Keratinocyte (primary cell): ENCODE data around the gene JAM2. TPM values are rescaled to one million over a fixed set of nuclear protein-coding genes. Genes with fewer than 3 reads are reported as not detected.

Experiments used
- DNase-seq: peaks from one replicate; pipeline ENCODE4 v3.0.0-alpha.2; 2011; ENCODE audit warnings: low read depth, missing footprints, low spot score
- FAIRE-seq: peaks from 2 replicates; lab custom pipeline; 2011; peaks lifted over from hg19 to GRCh38; lab: Jason Lieb, UNC
- H2AFZ ChIP-seq: 2 replicates; pipeline ENCODE4 v1.6.0; 2012; ENCODE audit warnings: low read length, control low read depth, inconsistent platforms; ENCODE audit not compliant: control insufficient read depth
- H3K27ac ChIP-seq: 2 replicates; pipeline ENCODE4 v1.5.1; 2011; ENCODE audit warnings: low read length; ENCODE audit not compliant: control insufficient read depth, insufficient read depth
- H3K27me3 ChIP-seq: 3 replicates; pipeline ENCODE4 v1.6.0; 2011; ENCODE audit warnings: low read length; ENCODE audit not compliant: control insufficient read depth, insufficient read depth; ENCODE audit errors: extremely low read depth
- H3K36me3 ChIP-seq, 2 experiments: 2 replicates in 1 of 2; 3 replicates in 1 of 2; pipeline ENCODE4 v1.5.1; 2011; ENCODE audit warnings: low read length in 2 of 2, mild to moderate bottlenecking in 1 of 2; ENCODE audit not compliant: control insufficient read depth in 2 of 2, insufficient read depth in 2 of 2; ENCODE audit errors: extremely low read depth in 1 of 2
- H3K4me1 ChIP-seq: 3 replicates; pipeline ENCODE4 v1.5.1; 2011; ENCODE audit warnings: low read length; ENCODE audit not compliant: control insufficient read depth, insufficient read depth; ENCODE audit errors: extremely low read depth
- H3K4me2 ChIP-seq: 3 replicates; pipeline ENCODE4 v1.6.0; 2011; ENCODE audit warnings: low read depth, low read length; ENCODE audit not compliant: control insufficient read depth, insufficient read depth; ENCODE audit errors: extremely low read depth
- H3K4me3 ChIP-seq, 3 experiments: fragments of 200-600 bp in 1 of 3; sonication (generic) in 1 of 3; 2 replicates in 2 of 3; 3 replicates in 1 of 3; pipeline ENCODE4 v1.5.1; 2011 to 2016; ENCODE audit warnings: low read length in 3 of 3, mild to moderate bottlenecking in 3 of 3, control low read depth in 2 of 3, inconsistent platforms in 1 of 3, low read depth in 1 of 3, mixed read lengths in 1 of 3, mixed run types in 1 of 3, moderate library complexity in 1 of 3; ENCODE audit not compliant: control insufficient read depth in 2 of 3, insufficient read depth in 2 of 3; ENCODE audit errors: extremely low read depth in 1 of 3
- H3K79me2 ChIP-seq: 2 replicates; pipeline ENCODE4 v1.6.0; 2012; ENCODE audit warnings: low read length; ENCODE audit not compliant: control insufficient read depth, insufficient read depth
- H3K9ac ChIP-seq: 3 replicates; pipeline ENCODE4 v1.6.0; 2011; ENCODE audit warnings: low read length; ENCODE audit not compliant: control insufficient read depth, insufficient read depth; ENCODE audit errors: extremely low read depth
- H3K9me1 ChIP-seq: 3 replicates; pipeline ENCODE4 v1.6.0; 2011; ENCODE audit warnings: low read length; ENCODE audit not compliant: control insufficient read depth, insufficient read depth; ENCODE audit errors: extremely low read depth
- H3K9me3 ChIP-seq: 2 replicates; pipeline ENCODE4 v1.5.1; 2012; ENCODE audit warnings: low read depth, low read length; ENCODE audit not compliant: control insufficient read depth
- H4K20me1 ChIP-seq: 3 replicates; pipeline ENCODE4 v1.6.0; 2011; ENCODE audit warnings: low read length; ENCODE audit not compliant: control insufficient read depth, insufficient read depth; ENCODE audit errors: extremely low read depth
- EZH2 ChIP-seq: IDR thresholded peaks from one replicate; pipeline ENCODE4 v1.6.1; 2012; ENCODE audit warnings: inconsistent platforms, mild to moderate bottlenecking, low read length, moderate library complexity
- dilution Hi-C: fragments of 300-500 bp; cut with MboI; formaldehyde crosslinking; loops from one replicate; pipeline ENCODE4 v1.7.0; 2020; ENCODE audit warnings: low sequenced_read_pairs; ENCODE audit not compliant: extremely low pct_ligation_motif_present
- polyA plus RNA-seq, 5 experiments: library from polyadenylated mRNA; depleted of rRNA in 3 of 5; stranded (reverse) in 3 of 5; stranded (forward) in 1 of 5; unstranded in 1 of 5; fragments of >200 nt; gene quantifications; 1 replicate in 1 of 5; 2 replicates in 3 of 5; 3 replicates in 1 of 5; pipeline versions ENCODE4 v1.2.1 to v1.2.3, GENCODE V29; 2011 to 2012; ENCODE audit warnings: missing spikeins in 2 of 5, low read depth in 1 of 5, low replicate concordance in 1 of 5
- TF ChIP-seq, protein P1 (sequence below), 3 experiments: IDR thresholded peaks in 1 of 3; conservative IDR thresholded peaks in 1 of 3; optimal IDR thresholded peaks in 1 of 3; 2 replicates in 2 of 3; 3 replicates in 1 of 3; pipeline versions ENCODE3 to v1.5.1; 2011; ENCODE audit warnings: low read length in 3 of 3, mild to moderate bottlenecking in 3 of 3, moderate library complexity in 2 of 3, control low read depth in 1 of 3, inconsistent platforms in 1 of 3; ENCODE audit not compliant: insufficient read depth in 2 of 3; ENCODE audit errors: extremely low read depth in 1 of 3

Gene JAM2
- polyA plus RNA-seq, 1 donor (not counting 4 experiments of a cell fraction or from before 2014, with no cell fraction given), result not detected

DNA sequence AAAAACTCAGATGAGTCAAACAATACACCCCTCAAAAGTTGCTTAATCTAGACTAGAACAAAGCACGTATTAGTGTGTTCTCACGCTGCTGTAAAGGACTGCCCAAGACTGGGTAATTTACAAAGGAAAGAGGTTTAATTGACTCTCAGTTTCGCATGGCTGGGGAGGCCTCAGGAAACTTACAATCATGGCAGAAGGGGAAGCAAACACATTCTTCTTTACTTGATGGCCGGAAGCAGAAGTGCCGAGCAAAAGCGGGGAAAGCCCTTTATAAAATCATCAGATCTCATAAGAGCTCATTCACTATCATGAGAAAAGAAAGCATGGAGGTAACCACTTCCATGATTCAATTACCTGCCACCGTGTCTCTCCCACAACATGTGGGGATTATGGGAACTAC lies 10.1 kb downstream of the JAM2 start:
- no peak overlapping the region for H3K9ac ChIP-seq
- no peak overlapping the region for H3K27ac ChIP-seq
- DNase-seq (no peak), FAIRE-seq (no peak)
- H2AFZ ChIP-seq, result no peak overlapping the region
- H3K4me3 ChIP-seq, result no peak overlapping the region
- dilution Hi-C loops, result no loop called here
- TF ChIP-seq, protein P1, sequence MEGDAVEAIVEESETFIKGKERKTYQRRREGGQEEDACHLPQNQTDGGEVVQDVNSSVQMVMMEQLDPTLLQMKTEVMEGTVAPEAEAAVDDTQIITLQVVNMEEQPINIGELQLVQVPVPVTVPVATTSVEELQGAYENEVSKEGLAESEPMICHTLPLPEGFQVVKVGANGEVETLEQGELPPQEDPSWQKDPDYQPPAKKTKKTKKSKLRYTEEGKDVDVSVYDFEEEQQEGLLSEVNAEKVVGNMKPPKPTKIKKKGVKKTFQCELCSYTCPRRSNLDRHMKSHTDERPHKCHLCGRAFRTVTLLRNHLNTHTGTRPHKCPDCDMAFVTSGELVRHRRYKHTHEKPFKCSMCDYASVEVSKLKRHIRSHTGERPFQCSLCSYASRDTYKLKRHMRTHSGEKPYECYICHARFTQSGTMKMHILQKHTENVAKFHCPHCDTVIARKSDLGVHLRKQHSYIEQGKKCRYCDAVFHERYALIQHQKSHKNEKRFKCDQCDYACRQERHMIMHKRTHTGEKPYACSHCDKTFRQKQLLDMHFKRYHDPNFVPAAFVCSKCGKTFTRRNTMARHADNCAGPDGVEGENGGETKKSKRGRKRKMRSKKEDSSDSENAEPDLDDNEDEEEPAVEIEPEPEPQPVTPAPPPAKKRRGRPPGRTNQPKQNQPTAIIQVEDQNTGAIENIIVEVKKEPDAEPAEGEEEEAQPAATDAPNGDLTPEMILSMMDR (optimal IDR thresholded peaks at IDR 0.05 in 1 of 3, IDR thresholded peaks at IDR 0.05 in 1 of 3, conservative IDR thresholded peaks at IDR 0.05 in 1 of 3; ENCODE audit: extremely low read depth in 1 of 3, insufficient read depth in 2 of 3, low read length in 3 of 3), result no peak
- no peak for TF ChIP-seq EZH2
- no peaks in the 10 kb centered on the region for H3K9me1 ChIP-seq
- no peaks in the 10 kb centered on the region for H3K79me2 ChIP-seq
- H3K36me3 ChIP-seq, result no peaks in the 10 kb centered on the region
- H3K4me1 ChIP-seq, result no peaks in the 10 kb centered on the region
- no peaks in the 10 kb centered on the region for H3K27me3 ChIP-seq
- H4K20me1 ChIP-seq, result no peaks in the 10 kb centered on the region
- H3K9me3 ChIP-seq, result no peaks in the 10 kb centered on the region
- H3K4me2 ChIP-seq, result no peak overlapping the region

DNA sequence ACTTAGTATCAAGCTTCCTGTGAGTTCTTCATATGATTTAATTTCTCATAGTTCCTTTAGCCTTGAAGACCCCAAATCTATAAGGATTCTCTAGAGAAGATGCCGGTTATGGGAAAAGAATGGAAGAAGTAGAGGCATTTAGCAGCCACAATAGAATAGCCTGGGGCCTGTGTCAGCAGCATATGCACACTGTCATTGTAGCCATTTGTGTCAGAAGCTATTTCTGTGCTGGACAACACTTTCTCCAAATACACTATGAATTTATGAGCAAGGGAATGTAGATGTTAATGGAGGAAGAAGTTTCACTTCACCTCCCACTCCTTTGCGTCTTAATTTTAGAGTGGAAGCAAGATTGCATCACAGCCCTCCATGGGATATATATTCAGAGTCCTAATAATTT lies 17.4 kb downstream of the JAM2 start:
- dilution Hi-C loops, result no loop called here
- Histone ChIP-seq H2AFZ (no peak overlapping the region), H3K27ac (no peak overlapping the region), H3K36me3 (no peaks in the 10 kb centered on the region), H4K20me1 (no peaks in the 10 kb centered on the region), H3K4me3 (no peak overlapping the region), H3K9me3 (no peaks in the 10 kb centered on the region), H3K27me3 (no peaks in the 10 kb centered on the region), H3K9ac (no peak overlapping the region), H3K4me1 (no peaks in the 10 kb centered on the region), H3K4me2 (no peak overlapping the region), H3K79me2 (no peaks in the 10 kb centered on the region), H3K9me1 (no peaks in the 10 kb centered on the region)
- FAIRE-seq (no peak), DNase-seq (no peak)
- TF ChIP-seq EZH2, result no peak
- TF ChIP-seq, protein P1 (optimal IDR thresholded peaks at IDR 0.05 in 1 of 3, IDR thresholded peaks at IDR 0.05 in 1 of 3, conservative IDR thresholded peaks at IDR 0.05 in 1 of 3; ENCODE audit: extremely low read depth in 1 of 3, insufficient read depth in 2 of 3, low read length in 3 of 3), result no peak
